Measurements from ENCODE around the gene BRCA1.
"Not testable (repeated sequence)": the region's sequence is repeated elsewhere in the genome, so short reads cannot be mapped to it uniquely, and the experiment has no call there.

Gene BRCA1

DNA sequence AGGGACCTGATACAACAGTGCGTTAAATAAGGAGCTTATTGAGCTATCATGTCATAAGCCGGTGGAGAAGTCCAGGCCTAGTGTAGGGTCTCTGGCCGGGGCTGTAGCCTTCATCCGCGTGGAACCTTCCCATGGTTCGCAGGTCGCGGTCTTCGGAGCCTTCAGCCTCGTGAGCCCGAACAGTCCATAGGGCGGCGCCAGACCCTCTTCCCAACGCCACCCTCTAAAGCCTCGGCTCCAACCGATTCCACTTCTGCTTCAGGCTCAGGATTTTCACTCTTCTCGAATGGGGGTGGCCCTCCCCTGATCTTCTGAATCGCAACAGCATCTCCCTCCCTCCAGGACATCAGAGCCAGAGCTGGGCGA is 10.3 kb upstream of the BRCA1 start:
- peaks cover 48% of the 10 kb centered on the region for H3K36me3 ChIP-seq (ENCODE audit: insufficient read depth, insufficient read length, low read length)
- no peaks in the 10 kb centered on the region for H3K4me1 ChIP-seq (ENCODE audit: insufficient read depth, insufficient read length)
- H3K9ac ChIP-seq (ENCODE audit: insufficient read length, low read depth): no peak overlapping the region
- no peaks in the 10 kb centered on the region for H3K27me3 ChIP-seq (ENCODE audit: insufficient read depth, insufficient read length)
- no peak for DNase-seq (ENCODE audit: low read depth, low spot score)
- no peak overlapping the region for H3K4me3 ChIP-seq (ENCODE audit: insufficient read length, low read depth)
- no peak for TF ChIP-seq YY1 (IDR thresholded peaks at IDR 0.05; ENCODE audit: insufficient read depth, insufficient read length)
- TF ChIP-seq ZNF274 (IDR thresholded peaks at IDR 0.05; ENCODE audit: low read depth, low read length): no peak
- TF ChIP-seq SUZ12 (IDR thresholded peaks at IDR 0.05; ENCODE audit: extremely low read depth, insufficient read depth, insufficient read length): no peak
- H3K9me3 ChIP-seq (ENCODE audit: insufficient read depth, low read length): no peaks in the 10 kb centered on the region

DNA sequence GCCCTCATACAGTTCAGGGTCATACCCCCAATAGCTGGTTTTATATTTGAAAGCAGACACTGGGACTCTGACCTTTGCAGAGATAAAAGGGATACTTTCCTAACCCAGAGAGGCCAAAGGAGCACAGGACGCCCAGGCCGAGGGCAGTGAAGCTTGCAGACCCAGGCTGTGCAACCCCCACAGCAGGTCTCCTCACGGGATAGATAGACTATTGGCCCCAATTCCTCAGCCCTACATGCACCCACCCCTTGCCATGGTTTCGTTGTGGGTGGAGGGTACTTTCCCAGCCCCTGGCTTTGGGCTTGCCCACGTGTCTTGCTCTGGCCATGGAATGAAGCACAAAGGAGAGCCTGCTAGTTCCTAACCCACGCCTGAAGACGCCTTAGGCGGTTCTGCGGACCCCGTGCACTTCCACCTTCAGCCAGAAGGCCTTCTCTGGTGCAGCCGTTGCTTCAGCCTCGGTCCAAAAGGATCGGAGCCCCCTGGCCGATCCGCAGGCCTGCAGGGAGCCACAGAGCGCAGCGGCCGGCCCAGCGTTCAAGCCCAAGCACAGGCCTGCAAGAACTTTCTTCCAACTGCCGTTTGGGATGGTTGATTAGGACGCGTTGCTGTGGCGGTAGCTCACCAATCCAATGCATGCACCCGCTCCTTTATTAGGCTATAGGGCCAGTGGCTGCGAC is 9.8 kb upstream of the BRCA1 start:
- Histone ChIP-seq H3K9me3 (ENCODE audit: insufficient read depth, low read length) (no peaks in the 10 kb centered on the region), H3K27me3 (ENCODE audit: insufficient read depth, insufficient read length) (no peaks in the 10 kb centered on the region), H3K9ac (ENCODE audit: insufficient read length, low read depth) (no peak overlapping the region), H3K4me3 (ENCODE audit: insufficient read length, low read depth) (no peak overlapping the region), H3K36me3 (ENCODE audit: insufficient read depth, insufficient read length, low read length) (peaks cover 43% of the 10 kb centered on the region), H3K4me1 (ENCODE audit: insufficient read depth, insufficient read length) (no peaks in the 10 kb centered on the region)
- DNase-seq (ENCODE audit: low read depth, low spot score): no peak
- TF ChIP-seq YY1 (IDR thresholded peaks at IDR 0.05; ENCODE audit: insufficient read depth, insufficient read length) (no peak), ZNF274 (IDR thresholded peaks at IDR 0.05; ENCODE audit: low read depth, low read length) (no peak), SUZ12 (IDR thresholded peaks at IDR 0.05; ENCODE audit: extremely low read depth, insufficient read depth, insufficient read length) (no peak)

DNA sequence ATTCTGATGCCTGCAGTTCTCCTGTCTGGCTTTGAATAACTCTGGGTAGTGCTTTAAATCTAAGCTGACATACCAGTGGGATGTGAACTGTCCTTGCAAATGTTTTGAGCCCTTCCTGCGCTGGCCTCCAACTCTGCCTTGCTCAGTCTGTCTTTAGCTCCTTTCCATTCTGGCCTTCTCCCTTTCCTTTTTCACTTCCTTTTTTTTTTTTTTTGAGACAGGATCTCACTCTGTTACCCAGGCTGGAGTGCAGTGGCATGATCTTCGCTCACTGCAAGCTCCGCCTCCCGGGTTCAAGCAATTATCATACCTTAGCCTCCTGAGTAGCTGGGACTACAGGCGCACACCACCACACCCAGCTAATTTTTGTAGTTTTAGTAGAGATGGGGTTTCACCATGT is 8.3 kb upstream of the BRCA1 start:
- not testable (repeated sequence) for H3K9me3 ChIP-seq (ENCODE audit: insufficient read depth, low read length); DNase-seq (ENCODE audit: low read depth, low spot score); H3K4me1 ChIP-seq (ENCODE audit: insufficient read depth, insufficient read length)

DNA sequence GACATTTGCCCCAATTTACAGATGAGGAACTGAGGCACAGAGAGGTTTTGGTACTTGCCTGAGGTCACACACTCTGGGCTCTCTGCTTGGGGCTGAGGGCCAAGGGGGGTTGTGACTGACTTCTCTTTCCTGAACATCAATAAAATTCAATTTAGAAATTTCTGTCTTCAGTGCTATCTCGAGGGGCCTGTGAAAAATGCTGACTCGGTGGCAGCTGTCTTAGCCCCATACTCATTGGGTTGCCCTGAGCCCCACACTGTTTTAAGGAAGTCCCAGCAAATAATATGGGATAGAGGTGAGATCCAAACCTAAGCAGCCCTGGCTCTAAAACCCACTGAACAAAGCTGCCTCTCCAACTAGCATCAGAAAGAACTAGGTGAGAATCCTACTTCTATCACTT is 7.0 kb upstream of the BRCA1 start:
- no peaks in the 10 kb centered on the region for H3K4me1 ChIP-seq (ENCODE audit: insufficient read depth, insufficient read length)
- TF ChIP-seq ZNF274 (IDR thresholded peaks at IDR 0.05; ENCODE audit: low read depth, low read length): no peak
- no peak for TF ChIP-seq SUZ12 (IDR thresholded peaks at IDR 0.05; ENCODE audit: extremely low read depth, insufficient read depth, insufficient read length)
- TF ChIP-seq YY1 (IDR thresholded peaks at IDR 0.05; ENCODE audit: insufficient read depth, insufficient read length): no peak
- H3K9me3 ChIP-seq (ENCODE audit: insufficient read depth, low read length): peaks cover 3% of the 10 kb centered on the region; the same call in 1 of the 2 replicates
- H3K27me3 ChIP-seq (ENCODE audit: insufficient read depth, insufficient read length): no peaks in the 10 kb centered on the region
- H3K9ac ChIP-seq (ENCODE audit: insufficient read length, low read depth): no peak overlapping the region
- DNase-seq (ENCODE audit: low read depth, low spot score): no peak
- no peak overlapping the region for H3K4me3 ChIP-seq (ENCODE audit: insufficient read length, low read depth)
- H3K36me3 ChIP-seq (ENCODE audit: insufficient read depth, insufficient read length, low read length): peaks cover 47% of the 10 kb centered on the region

More for the DNA sequence above, 8.3 kb upstream of the BRCA1 start:
- H3K9ac ChIP-seq (ENCODE audit: insufficient read length, low read depth); H3K4me3 ChIP-seq (ENCODE audit: insufficient read length, low read depth); H3K27me3 ChIP-seq (ENCODE audit: insufficient read depth, insufficient read length): not testable (repeated sequence)
- peaks cover 42% of the 10 kb centered on the region for H3K36me3 ChIP-seq (ENCODE audit: insufficient read depth, insufficient read length, low read length)

DNA sequence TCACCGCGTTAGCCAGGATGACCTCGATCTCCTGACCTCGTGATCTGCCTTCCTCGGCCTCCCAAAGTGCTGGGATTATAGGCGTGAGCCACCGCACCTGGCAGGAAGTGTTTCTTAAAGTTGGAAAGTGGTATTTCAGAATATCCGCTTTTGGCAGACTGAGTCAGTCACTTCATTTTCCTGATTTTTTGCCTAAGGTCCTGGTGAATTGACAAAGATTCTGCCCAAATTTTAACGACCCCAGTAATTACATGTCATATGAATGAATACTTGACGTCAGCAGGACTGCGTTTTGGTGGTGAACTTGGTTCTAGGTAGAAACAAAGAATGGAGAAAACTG is 4.5 kb upstream of the BRCA1 start:
- Histone ChIP-seq H3K4me3 (ENCODE audit: insufficient read length, low read depth) (no peak overlapping the region), H3K36me3 (ENCODE audit: insufficient read depth, insufficient read length, low read length) (peaks cover 37% of the 10 kb centered on the region), H3K27me3 (ENCODE audit: insufficient read depth, insufficient read length) (no peaks in the 10 kb centered on the region), H3K4me1 (ENCODE audit: insufficient read depth, insufficient read length) (no peaks in the 10 kb centered on the region), H3K9me3 (ENCODE audit: insufficient read depth, low read length) (peaks cover 17% of the 10 kb centered on the region; the same call in 1 of the 2 replicates), H3K9ac (ENCODE audit: insufficient read length, low read depth) (no peak overlapping the region)
- no peak for TF ChIP-seq YY1 (IDR thresholded peaks at IDR 0.05; ENCODE audit: insufficient read depth, insufficient read length)
- TF ChIP-seq ZNF274 (IDR thresholded peaks at IDR 0.05; ENCODE audit: low read depth, low read length): no peak
- TF ChIP-seq SUZ12 (IDR thresholded peaks at IDR 0.05; ENCODE audit: extremely low read depth, insufficient read depth, insufficient read length): no peak
- no peak for DNase-seq (ENCODE audit: low read depth, low spot score)

DNA sequence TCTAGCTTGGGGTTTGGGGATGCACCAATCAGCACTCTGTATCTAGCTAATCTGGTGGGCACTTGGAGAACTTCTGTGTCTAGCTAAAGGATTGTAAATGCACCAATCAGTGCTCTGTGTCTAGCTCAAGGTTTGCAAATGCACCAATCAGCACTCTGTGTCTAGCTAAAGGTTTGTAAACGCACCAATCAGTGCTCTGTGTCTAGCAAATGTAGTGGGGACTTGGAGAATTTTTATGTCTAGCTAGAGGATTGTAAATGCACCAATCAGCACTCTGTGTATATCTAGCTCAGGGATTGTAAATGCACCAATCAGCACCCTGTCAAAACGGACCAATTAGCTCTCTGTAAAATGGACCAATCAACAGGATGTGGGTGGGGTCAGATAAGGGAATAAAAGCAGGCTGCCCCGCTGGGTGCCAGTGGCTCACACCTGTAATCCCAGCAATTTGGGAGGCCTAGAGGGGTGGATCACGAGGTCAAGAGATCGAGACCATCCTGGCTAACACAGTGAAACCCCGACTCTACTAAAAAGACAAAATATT is 2.2 kb upstream of the BRCA1 start:
- H3K4me1 ChIP-seq (ENCODE audit: insufficient read depth, insufficient read length); H3K9ac ChIP-seq (ENCODE audit: insufficient read length, low read depth); H3K27me3 ChIP-seq (ENCODE audit: insufficient read depth, insufficient read length); DNase-seq (ENCODE audit: low read depth, low spot score); H3K4me3 ChIP-seq (ENCODE audit: insufficient read length, low read depth): not testable (repeated sequence)
- Histone ChIP-seq H3K9me3 (ENCODE audit: insufficient read depth, low read length) (peaks cover 17% of the 10 kb centered on the region; the same call in 1 of the 2 replicates), H3K36me3 (ENCODE audit: insufficient read depth, insufficient read length, low read length) (peaks cover 36% of the 10 kb centered on the region)

DNA sequence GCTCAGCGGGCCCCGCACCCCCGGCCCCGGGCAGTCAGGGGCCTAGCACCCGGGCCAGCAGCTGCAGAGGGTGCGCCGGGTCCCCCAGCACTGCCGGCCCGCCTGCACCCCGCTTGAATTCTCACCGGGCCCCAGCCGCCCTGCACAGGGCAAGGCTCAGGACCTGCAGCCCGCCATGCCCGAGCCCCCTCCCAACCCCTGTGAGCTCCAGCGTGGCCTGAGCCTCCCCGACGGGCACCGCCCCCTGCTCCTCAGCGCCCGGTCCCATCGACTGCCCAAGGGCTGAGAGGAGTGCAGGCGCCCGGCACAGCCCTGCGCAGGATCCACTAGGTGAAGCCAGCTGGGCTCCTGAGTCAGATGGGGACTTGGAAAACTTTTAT is 1.7 kb upstream of the BRCA1 start:
- Histone ChIP-seq H3K4me3 (ENCODE audit: insufficient read length, low read depth) (no peak overlapping the region), H3K9ac (ENCODE audit: insufficient read length, low read depth) (no peak overlapping the region), H3K9me3 (ENCODE audit: insufficient read depth, low read length) (peaks cover 17% of the 10 kb centered on the region; the same call in 1 of the 2 replicates), H3K4me1 (ENCODE audit: insufficient read depth, insufficient read length) (no peaks in the 10 kb centered on the region), H3K27me3 (ENCODE audit: insufficient read depth, insufficient read length) (no peaks in the 10 kb centered on the region), H3K36me3 (ENCODE audit: insufficient read depth, insufficient read length, low read length) (peaks cover 36% of the 10 kb centered on the region)
- TF ChIP-seq SUZ12 (IDR thresholded peaks at IDR 0.05; ENCODE audit: extremely low read depth, insufficient read depth, insufficient read length) (no peak), ZNF274 (IDR thresholded peaks at IDR 0.05; ENCODE audit: low read depth, low read length) (no peak), YY1 (IDR thresholded peaks at IDR 0.05; ENCODE audit: insufficient read depth, insufficient read length) (no peak)
- DNase-seq (ENCODE audit: low read depth, low spot score): no peak
